GM12878 (cell line): Measurements from ENCODE around the gene MAGI2. TPM values are rescaled to one million over a fixed set of nuclear protein-coding genes. Genes with fewer than 3 reads are reported as not detected.

ENCODE experiments used
- ATAC-seq: fragments of 200-7000 bp; cut with Tn5 transposase; 3 replicates; pipeline ENCODE4 v1.9.1; 2020; ENCODE audit warnings: mild to moderate bottlenecking, moderate library complexity
- BruUV-seq: library from RNA; stranded (reverse); fragments of 400-500 nt; replicated peaks from 2 replicates; lab custom pipeline; 2021; lab: Mats Ljungman, UMichigan
- CTCF ChIA-PET: fragments of 300-600 bp; sonication (Branson Sonifier 250); formaldehyde crosslinking; extraction: SDS; loops from one replicate; lab custom pipeline; 2021; ENCODE audit warnings: inconsistent platforms; lab: Yijun Ruan, JAX
- POLR2A ChIA-PET: fragments of 350-600 bp; formaldehyde crosslinking; extraction: SDS; loops from one replicate; lab custom pipeline; 2021; ENCODE audit warnings: inconsistent platforms; lab: Charles Lee
- RAD21 ChIA-PET: fragments of 300-600 bp; sonication (Branson Sonifier 250); formaldehyde crosslinking; loops from one replicate; lab custom pipeline; 2023; ENCODE audit warnings: antibody characterized with exemption; ENCODE audit not compliant: unreplicated experiment; lab: Charles Lee
- SMC1A ChIA-PET: fragments of 300-600 bp; sonication (Branson Sonifier 250); formaldehyde crosslinking; loops from one replicate; lab custom pipeline; 2023; ENCODE audit not compliant: unreplicated experiment, uncharacterized antibody; lab: Charles Lee
- DNase-seq: peaks from one replicate; pipeline ENCODE4 v3.0.0-alpha.2; 2011; ENCODE audit warnings: low read depth, low spot score
- FAIRE-seq: peaks from 3 replicates; lab custom pipeline; 2011; peaks lifted over from hg19 to GRCh38; lab: Jason Lieb, UNC
- H2AFZ ChIP-seq: 2 replicates; pipeline ENCODE4 v1.6.0; 2011; ENCODE audit warnings: low read depth, low read length, control low read depth; ENCODE audit not compliant: control insufficient read depth
- H3K27ac ChIP-seq: 2 replicates; pipeline ENCODE4 v1.5.1; 2011; ENCODE audit warnings: control low read depth; ENCODE audit not compliant: control insufficient read depth, insufficient read depth
- H3K27me3 ChIP-seq, 2 experiments: replicated peaks in 1 of 2; 2 replicates each; pipeline versions ENCODE4 v1.6.0 to v1.6.1; 2011; ENCODE audit warnings: low read length in 1 of 2; ENCODE audit not compliant: control insufficient read depth in 2 of 2, insufficient read depth in 2 of 2
- H3K36me3 ChIP-seq, 2 experiments: 2 replicates each; pipeline ENCODE4 v1.5.1; 2011; ENCODE audit warnings: low read length in 1 of 2; ENCODE audit not compliant: control insufficient read depth in 2 of 2, insufficient read depth in 2 of 2
- H3K4me1 ChIP-seq: 2 replicates; pipeline ENCODE4 v1.6.1; 2011; ENCODE audit warnings: mild to moderate bottlenecking, low read length, moderate library complexity, mixed read lengths; ENCODE audit not compliant: control insufficient read depth, insufficient read depth
- H3K4me2 ChIP-seq: 2 replicates; pipeline ENCODE4 v1.6.0; 2011; ENCODE audit warnings: control low read depth; ENCODE audit not compliant: control insufficient read depth, insufficient read depth
- H3K4me3 ChIP-seq: fragments of 200-600 bp; sonication (generic); 2 replicates; pipeline ENCODE4 v1.5.1; 2016
- H3K79me2 ChIP-seq: 2 replicates; pipeline ENCODE4 v1.6.0; 2011; ENCODE audit warnings: low read length; ENCODE audit not compliant: control insufficient read depth, insufficient read depth
- H3K9ac ChIP-seq: 2 replicates; pipeline ENCODE4 v1.8.0; 2011; ENCODE audit warnings: low read length, control low read depth, mixed read lengths; ENCODE audit not compliant: control insufficient read depth, insufficient read depth
- H3K9me3 ChIP-seq: replicated peaks from 3 replicates; pipeline ENCODE4 v1.5.1; 2011; ENCODE audit warnings: mild to moderate bottlenecking, low read length; ENCODE audit not compliant: control insufficient read depth, insufficient read depth
- H4K20me1 ChIP-seq: 2 replicates; pipeline ENCODE4 v1.6.0; 2011; ENCODE audit not compliant: control insufficient read depth, insufficient read depth
- ASH2L ChIP-seq: fragments of 300-600, 200-600 bp; sonication (generic); IDR thresholded peaks from 2 replicates; pipeline ENCODE4 v1.6.1; 2017; ENCODE audit warnings: low read depth, mild to moderate bottlenecking, borderline replicate concordance
- BMI1 ChIP-seq: fragments of 450-650 bp; IDR thresholded peaks from 2 replicates; pipeline ENCODE4 v1.6.1; 2016; ENCODE audit warnings: mild to moderate bottlenecking, moderate library complexity, borderline replicate concordance
- CBX5 ChIP-seq: sonication (generic); IDR thresholded peaks from 2 replicates; pipeline ENCODE4 v1.6.1; 2016; ENCODE audit warnings: low read depth, moderate library complexity, mild to moderate bottlenecking, inconsistent platforms
- CEBPZ ChIP-seq: fragments of 150-350 bp; IDR thresholded peaks from 2 replicates; pipeline ENCODE4 v1.6.1; 2016; ENCODE audit warnings: low read depth, low read length
- DPF2 ChIP-seq: fragments of 450-650 bp; IDR thresholded peaks from 2 replicates; pipeline ENCODE4 v1.6.1; 2017; ENCODE audit warnings: mild to moderate bottlenecking
- EZH2 ChIP-seq: IDR thresholded peaks from 2 replicates; pipeline ENCODE4 v1.6.1; 2012; ENCODE audit warnings: low read depth, mild to moderate bottlenecking, control low read depth, inconsistent platforms, low read length, borderline replicate concordance; ENCODE audit not compliant: control insufficient read depth
- HDAC2 ChIP-seq: fragments of 200-600 bp; sonication (generic); IDR thresholded peaks from 2 replicates; pipeline ENCODE4 v1.6.1; 2017
- HDAC6 ChIP-seq: fragments of 200-600 bp; sonication (generic); IDR thresholded peaks from one replicate; pipeline ENCODE4 v1.8.0; 2017; ENCODE audit warnings: antibody characterized with exemption; ENCODE audit not compliant: unreplicated experiment
- HDGF ChIP-seq: fragments of 450-650 bp; IDR thresholded peaks from 2 replicates; pipeline ENCODE4 v1.6.1; 2016; ENCODE audit warnings: antibody characterized with exemption
- JUND ChIP-seq: IDR thresholded peaks from 2 replicates; pipeline ENCODE4 v1.6.1; 2012; ENCODE audit warnings: low read depth, mild to moderate bottlenecking, low read length, improper control_type of control experiment, moderate library complexity
- RAD21 ChIP-seq: IDR thresholded peaks from 2 replicates; pipeline ENCODE4 v1.6.1; 2011; ENCODE audit warnings: mild to moderate bottlenecking, low read depth, low read length, moderate library complexity; ENCODE audit not compliant: insufficient read depth
- SREBF2 ChIP-seq: IDR thresholded peaks from 2 replicates; pipeline ENCODE4 v1.6.1; 2012; ENCODE audit warnings: mild to moderate bottlenecking, low read length
- STAT1 ChIP-seq: fragments of 450-650 bp; conservative IDR thresholded peaks from 2 replicates; pipeline ENCODE4 v1.6.1; 2014; ENCODE audit warnings: antibody characterized with exemption, mild to moderate bottlenecking
- SUPT20H ChIP-seq: IDR thresholded peaks from 2 replicates; pipeline ENCODE4 v1.6.1; 2011; ENCODE audit warnings: low read depth, mild to moderate bottlenecking, low read length, moderate library complexity, borderline replicate concordance; ENCODE audit not compliant: control insufficient read depth
- TAF1 ChIP-seq: IDR thresholded peaks from 2 replicates; pipeline ENCODE4 v1.6.1; 2011; ENCODE audit warnings: mild to moderate bottlenecking, low read depth, low read length, borderline replicate concordance
- ZNF384 ChIP-seq: IDR thresholded peaks from 2 replicates; pipeline ENCODE4 v1.6.1; 2012; ENCODE audit warnings: low read depth, mild to moderate bottlenecking, low read length, improper control_type of control experiment, borderline replicate concordance
- WGBS: methylation state at CpG from one replicate; pipeline ENCODE4 v1.1.6; 2016; ENCODE audit warnings: low lambda C conversion rate; ENCODE audit not compliant: insufficient replicate concordance, insufficient coverage; ENCODE audit errors: missing lambda C conversion rate; 5-methylcytosine and 5-hydroxymethylcytosine counted together
- in situ Hi-C: fragments of 300-500 bp; cut with MboI; formaldehyde crosslinking; loops from 9 replicates; pipeline ENCODE4 v1.14.3; 2018; ENCODE audit warnings: mixed read lengths
- intact Hi-C: fragments of 100-400 bp; cut with micrococcal nuclease; formaldehyde crosslinking; loops from one replicate; pipeline ENCODE4 v1.14.2; 2022; ENCODE audit not compliant: unreplicated experiment
- polyA plus RNA-seq, 11 experiments: library from polyadenylated mRNA; depleted of rRNA in 4 of 11; unstranded in 6 of 11; stranded (reverse) in 5 of 11; fragments of >200 nt; fragmentation: Nextera tagmentation in 4 of 11; fragmentation: Illumina TruSeq in 1 of 11; extraction: Ambion mirVana in 4 of 11; extraction: Trizol in 1 of 11; gene quantifications; 1 replicate in 1 of 11; 2 replicates in 10 of 11; pipeline versions ENCODE4 v1.2.1 to v1.2.3, GENCODE V29; 2011 to 2016; ENCODE audit warnings: inconsistent platforms in 2 of 11, missing spikeins in 2 of 11, low read depth in 1 of 11
- total RNA-seq, 4 experiments: library from RNA; depleted of rRNA in 3 of 4; stranded (reverse); fragments of >200 nt in 3 of 4; fragmentation: Illumina TruSeq in 1 of 4; extraction: Trizol in 1 of 4; gene quantifications; 2 replicates each; pipeline versions ENCODE4 v1.2.1 to v1.2.3, GENCODE V29; 2013 to 2021
- TF ChIP-seq, protein P1 (sequence below): IDR thresholded peaks from 2 replicates; pipeline ENCODE4 v1.6.1; 2011; ENCODE audit warnings: mild to moderate bottlenecking, low read depth, low read length, moderate library complexity; ENCODE audit not compliant: insufficient replicate concordance

MAGI2 gene
- total and polyA plus RNA-seq, 10 of the 15 experiments (the other 5 are each of a cell fraction or from before 2014, with no cell fraction given), result 0.01 to 0.31 (median 0.05) TPM; not detected in 2

GRCh38 chr7:79421751-79422150 is 31.7 kb downstream of the MAGI2 start (continued):
- TF ChIP-seq CEBPZ, result no peak
- no peak for TF ChIP-seq ASH2L
- TF ChIP-seq HDGF, result no peak
- no peak for TF ChIP-seq EZH2
- TF ChIP-seq RAD21, result no peak
- no peak for TF ChIP-seq HDAC2
- no peak for TF ChIP-seq ZNF384

DNA sequence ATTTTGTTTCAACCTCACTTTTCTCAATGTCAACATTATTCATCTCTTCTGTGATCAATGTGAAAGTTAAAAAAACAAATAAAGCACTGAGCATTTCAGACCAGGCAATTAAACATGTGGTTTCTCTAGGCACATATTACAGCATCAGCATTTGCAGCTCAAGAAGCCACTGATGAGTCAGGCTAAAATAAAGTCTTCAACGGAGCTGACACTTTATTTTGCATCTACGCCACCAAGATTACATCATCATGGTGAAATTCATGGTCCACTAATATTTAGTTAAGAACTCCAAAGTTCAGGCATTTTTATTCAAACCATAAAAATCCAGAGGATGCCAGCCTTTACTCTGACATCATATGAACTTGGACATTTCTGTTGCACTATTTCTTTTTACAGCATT is 33.0 kb downstream of the MAGI2 start:
- Histone ChIP-seq H3K79me2 (no peaks in the 10 kb centered on the region), H3K4me2 (no peak overlapping the region), H3K36me3 (no peaks in the 10 kb centered on the region), H2AFZ (no peak overlapping the region), H3K9ac (no peak overlapping the region), H3K4me1 (no peaks in the 10 kb centered on the region)
- ChIA-PET SMC1A (no interaction called here), POLR2A (no interaction called here), RAD21 (no interaction called here), CTCF (no interaction called here)
- no TSS peak for BruUV-seq
- intact Hi-C loops, result no loop called here
- in situ Hi-C loops, result no loop called here
- 38% methylated on average over 2 of the region's 2 CpGs for WGBS
- TF ChIP-seq STAT1 (no peak), DPF2 (no peak), CBX5 (no peak), SREBF2 (no peak), JUND (no peak), HDGF (no peak), SUPT20H (no peak), HDAC6 (no peak), BMI1 (no peak), TAF1 (no peak)
- TF ChIP-seq, protein P1, sequence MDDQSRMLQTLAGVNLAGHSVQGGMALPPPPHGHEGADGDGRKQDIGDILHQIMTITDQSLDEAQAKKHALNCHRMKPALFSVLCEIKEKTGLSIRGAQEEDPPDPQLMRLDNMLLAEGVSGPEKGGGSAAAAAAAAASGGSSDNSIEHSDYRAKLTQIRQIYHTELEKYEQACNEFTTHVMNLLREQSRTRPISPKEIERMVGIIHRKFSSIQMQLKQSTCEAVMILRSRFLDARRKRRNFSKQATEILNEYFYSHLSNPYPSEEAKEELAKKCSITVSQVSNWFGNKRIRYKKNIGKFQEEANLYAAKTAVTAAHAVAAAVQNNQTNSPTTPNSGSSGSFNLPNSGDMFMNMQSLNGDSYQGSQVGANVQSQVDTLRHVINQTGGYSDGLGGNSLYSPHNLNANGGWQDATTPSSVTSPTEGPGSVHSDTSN, result no peak
- TF ChIP-seq, all 136 proteins: peak for 0
- FAIRE-seq (no peak), DNase-seq (no peak), ATAC-seq (no peak)
- H3K9me3 ChIP-seq, result no peaks in the 10 kb centered on the region
- no peaks in the 10 kb centered on the region for H3K27me3 ChIP-seq
- no peak overlapping the region for H3K27ac ChIP-seq
- H4K20me1 ChIP-seq, result no peaks in the 10 kb centered on the region
- no peak overlapping the region for H3K4me3 ChIP-seq
